ENCODE measurements around the gene CST9. TPM values are rescaled to one million over a fixed set of nuclear protein-coding genes. Genes with fewer than 3 reads are reported as not detected.

CST9 gene
- total RNA-seq, 1 donor from 2014 or later, result not detected

- DNase-seq (no peak), ATAC-seq (ENCODE audit: low read depth) (no peak)
- intact Hi-C loops (cut with micrococcal nuclease), result no loop called here
- ChIA-PET CTCF (no interaction called here), POLR2A (no interaction called here)
- Mint-ChIP-seq H3K4me1 (no peaks in the 10 kb centered on the region), H3K36me3 (ENCODE audit: low read depth) (no peaks in the 10 kb centered on the region), H3K4me3 (no peak overlapping the region), H3K27me3 (no peaks in the 10 kb centered on the region), H3K9me3 (no peaks in the 10 kb centered on the region), H3K27ac (no peak overlapping the region)
- TF ChIP-seq CTCF (IDR thresholded peaks at IDR 0.05), result no peak
Measured at GRCh38 chr20:23614163-23614562, 8.4 kb upstream of the CST9 start.

- H3K4me3 Mint-ChIP-seq, result no peak overlapping the region
- no peaks in the 10 kb centered on the region for H3K27me3 Mint-ChIP-seq
- POLR2A ChIA-PET, result no interaction called here
- intact Hi-C loops (cut with micrococcal nuclease), result no loop called here
- CTCF ChIA-PET, result no interaction called here
- no peaks in the 10 kb centered on the region for H3K4me1 Mint-ChIP-seq
- ATAC-seq (ENCODE audit: low read depth) (no peak), DNase-seq (no peak)
- TF ChIP-seq CTCF (IDR thresholded peaks at IDR 0.05), result no peak
- H3K36me3 Mint-ChIP-seq (ENCODE audit: low read depth), result no peaks in the 10 kb centered on the region
- H3K27ac Mint-ChIP-seq, result no peak overlapping the region
- H3K9me3 Mint-ChIP-seq, result no peaks in the 10 kb centered on the region
Measured at GRCh38 chr20:23613676-23614075, 8.0 kb upstream of the CST9 start.

GRCh38 chr20:23612396-23612795 is 6.7 kb upstream of the CST9 start:
- POLR2A ChIA-PET, result no interaction called here

GRCh38 chr20:23609486-23610109 is 3.9 kb upstream of the CST9 start:
- Mint-ChIP-seq H3K27ac (no peak overlapping the region), H3K4me3 (no peak overlapping the region), H3K9me3 (no peaks in the 10 kb centered on the region), H3K4me1 (no peaks in the 10 kb centered on the region), H3K36me3 (ENCODE audit: low read depth) (no peaks in the 10 kb centered on the region), H3K27me3 (no peaks in the 10 kb centered on the region)
- DNase-seq (no peak), ATAC-seq (ENCODE audit: low read depth) (no peak)
- TF ChIP-seq CTCF (IDR thresholded peaks at IDR 0.05), result no peak
- intact Hi-C loops (cut with micrococcal nuclease), result no loop called here
- CTCF ChIA-PET, result no interaction called here
- POLR2A ChIA-PET, result no interaction called here

More at GRCh38 chr20:23612396-23612795, 6.7 kb upstream of the CST9 start:
- H3K36me3 Mint-ChIP-seq (ENCODE audit: low read depth), result no peaks in the 10 kb centered on the region
- no peaks in the 10 kb centered on the region for H3K4me1 Mint-ChIP-seq
- DNase-seq (no peak), ATAC-seq (ENCODE audit: low read depth) (no peak)
- no peak overlapping the region for H3K27ac Mint-ChIP-seq
- intact Hi-C loops (cut with micrococcal nuclease), result no loop called here
- TF ChIP-seq CTCF (IDR thresholded peaks at IDR 0.05), result no peak
- no peaks in the 10 kb centered on the region for H3K27me3 Mint-ChIP-seq
- H3K4me3 Mint-ChIP-seq, result no peak overlapping the region
- CTCF ChIA-PET, result no interaction called here
- no peaks in the 10 kb centered on the region for H3K9me3 Mint-ChIP-seq

- POLR2A ChIA-PET, result interaction anchor here (0.6 kb wide), 1 partner anchor 1270 kb away, joined by 4 read pairs; no protein-coding TSS in a partner anchor
- no peak for TF ChIP-seq CTCF (IDR thresholded peaks at IDR 0.05)
- Mint-ChIP-seq H3K4me3 (no peak overlapping the region), H3K4me1 (no peaks in the 10 kb centered on the region), H3K27ac (no peak overlapping the region), H3K9me3 (no peaks in the 10 kb centered on the region), H3K36me3 (ENCODE audit: low read depth) (no peaks in the 10 kb centered on the region), H3K27me3 (no peaks in the 10 kb centered on the region)
- CTCF ChIA-PET, result interaction anchor here (1.9 kb wide), 1 partner anchor 916 kb away, joined by 7 read pairs; no protein-coding TSS in a partner anchor
- no peak for DNase-seq
- no peak for ATAC-seq (ENCODE audit: low read depth)
- intact Hi-C loops (cut with micrococcal nuclease), result no loop called here
Measured at GRCh38 chr20:23608251-23608846, 2.6 kb upstream of the CST9 start.
